ENCODE results near the gene PPP1R16B.

PPP1R16B gene

GRCh38 chr20:38961530-38962043 lies 156.1 kb downstream of the PPP1R16B start:
- TF ChIP-seq ZFX (IDR thresholded peaks at IDR 0.05): no peak
- no peak for TF ChIP-seq CTCF (conservative IDR thresholded peaks at IDR 0.05)
- H3K27ac ChIP-seq: peak overlapping the region; percentile 91

GRCh38 chr20:38962044-38962927 lies 156.8 kb downstream of the PPP1R16B start, which contains the start of gene DHX35:
TSS of gene DHX35 (plus strand) at chr20:38962344. CDS start at chr20:38962368, 24 bp downstream.
- peak; percentile 29 for TF ChIP-seq CTCF (conservative IDR thresholded peaks at IDR 0.05)
- TF ChIP-seq ZFX (IDR thresholded peaks at IDR 0.05): peak; percentile 86
- peak within 1 kb of the TSS; percentile 91 for H3K27ac ChIP-seq

GRCh38 chr20:38962928-38963401 lies 157.5 kb downstream of the PPP1R16B start:
- no peak for TF ChIP-seq ZFX (IDR thresholded peaks at IDR 0.05)
- peak; percentile 25 for TF ChIP-seq CTCF (conservative IDR thresholded peaks at IDR 0.05)
- H3K27ac ChIP-seq: peak overlapping the region; percentile 91

GRCh38 chr20:38963745-38964144 lies 158.2 kb downstream of the PPP1R16B start:
- no peak overlapping the region for H3K27ac ChIP-seq
- TF ChIP-seq CTCF (conservative IDR thresholded peaks at IDR 0.05) (no peak), ZFX (IDR thresholded peaks at IDR 0.05) (no peak)

GRCh38 chr20:38965264-38965663 lies 159.8 kb downstream of the PPP1R16B start:
- no peak overlapping the region for H3K27ac ChIP-seq
- TF ChIP-seq ZFX (IDR thresholded peaks at IDR 0.05) (no peak), CTCF (conservative IDR thresholded peaks at IDR 0.05) (no peak)

GRCh38 chr20:38968090-38968489 lies 162.6 kb downstream of the PPP1R16B start:
- TF ChIP-seq CTCF (conservative IDR thresholded peaks at IDR 0.05) (no peak), ZFX (IDR thresholded peaks at IDR 0.05) (no peak)
- H3K27ac ChIP-seq: no peak overlapping the region

- TF ChIP-seq ZFX (IDR thresholded peaks at IDR 0.05) (no peak), CTCF (conservative IDR thresholded peaks at IDR 0.05) (no peak)
- H3K27ac ChIP-seq: no peak overlapping the region
Measured at GRCh38 chr20:38969708-38970107, 164.2 kb downstream of the PPP1R16B start.

Measured in C4-2B (cell line).